Fibroblast of lung (primary cell): ENCODE measurements around the gene CCR3. TPM values are rescaled to one million over a fixed set of nuclear protein-coding genes. Genes with fewer than 3 reads are reported as not detected.

Source experiments
- DNase-seq, 2 donors: peaks; one replicate each; pipeline versions ENCODE4 v3.0.0 to v3.0.0-alpha.2; 2010; ENCODE audit warnings: low read depth in 2 of 2
- H2AFZ ChIP-seq: 2 replicates; pipeline ENCODE4 v1.5.1; 2012; ENCODE audit warnings: low read length, control low read depth, inconsistent platforms
- H3K27ac ChIP-seq: 2 replicates; pipeline ENCODE4 v1.5.1; 2011; ENCODE audit warnings: low read length, control low read depth; ENCODE audit not compliant: insufficient read depth
- H3K27me3 ChIP-seq: 2 replicates; pipeline ENCODE4 v1.5.1; 2011; ENCODE audit warnings: mild to moderate bottlenecking, low read length; ENCODE audit not compliant: control insufficient read depth, insufficient read depth
- H3K36me3 ChIP-seq: 2 replicates; pipeline ENCODE4 v1.5.1; 2011; ENCODE audit warnings: low read length; ENCODE audit not compliant: control insufficient read depth, insufficient read depth
- H3K4me1 ChIP-seq: 2 replicates; pipeline ENCODE4 v1.5.1; 2011; ENCODE audit warnings: low read length; ENCODE audit not compliant: control insufficient read depth, insufficient read depth; ENCODE audit errors: extremely low read depth
- H3K4me2 ChIP-seq: 2 replicates; pipeline ENCODE4 v1.5.1; 2011; ENCODE audit warnings: low read length, control low read depth; ENCODE audit not compliant: insufficient read depth; ENCODE audit errors: extremely low read depth
- H3K4me3 ChIP-seq, 4 experiments: fragments of 200-600 bp in 1 of 4; sonication (generic) in 1 of 4; replicated peaks in 1 of 4; 2 replicates each; pipeline ENCODE4 v1.5.1; 2011 to 2016; ENCODE audit warnings: low read length in 4 of 4, low read depth in 3 of 4, mild to moderate bottlenecking in 3 of 4, control low read depth in 2 of 4, inconsistent platforms in 1 of 4, mixed read lengths in 1 of 4; ENCODE audit not compliant: insufficient read depth in 1 of 4; ENCODE audit errors: control extremely low read depth in 1 of 4
- H3K79me2 ChIP-seq: 2 replicates; pipeline ENCODE4 v1.5.1; 2012; ENCODE audit warnings: mild to moderate bottlenecking, low read length, inconsistent platforms; ENCODE audit not compliant: control insufficient read depth, insufficient read depth
- H3K9ac ChIP-seq: 2 replicates; pipeline ENCODE4 v1.5.1; 2011; ENCODE audit warnings: mild to moderate bottlenecking, low read length, control low read depth; ENCODE audit not compliant: insufficient read depth
- H3K9me3 ChIP-seq: 2 replicates; pipeline ENCODE4 v1.5.1; 2012; ENCODE audit warnings: low read depth, low read length; ENCODE audit not compliant: control insufficient read depth, insufficient read depth
- H4K20me1 ChIP-seq: 2 replicates; pipeline ENCODE4 v1.5.1; 2011; ENCODE audit warnings: low read length; ENCODE audit not compliant: control insufficient read depth, insufficient read depth; ENCODE audit errors: extremely low read depth
- EZH2 ChIP-seq: IDR thresholded peaks from 2 replicates; pipeline ENCODE4 v1.5.1; 2012; ENCODE audit warnings: low read length, control low read depth, mild to moderate bottlenecking; ENCODE audit errors: missing control alignments
- polyA plus RNA-seq, 2 donors: library from polyadenylated mRNA; depleted of rRNA in 1 of 2; stranded (reverse) in 1 of 2; unstranded in 1 of 2; fragments of >200 nt; gene quantifications; 2 replicates each; pipeline ENCODE4 v1.2.1, GENCODE V29; 2011 to 2012; ENCODE audit warnings: missing spikeins in 1 of 2
- total RNA-seq: library from RNA; depleted of rRNA; stranded (reverse); fragments of >200 nt; gene quantifications from 2 replicates; pipeline ENCODE4 v1.2.1, GENCODE V29; 2014
- TF ChIP-seq, protein P1 (sequence below), 2 donors: IDR thresholded peaks in 1 of 2; conservative IDR thresholded peaks in 1 of 2; 1 replicate in 1 of 2; 2 replicates in 1 of 2; pipeline ENCODE4 v1.5.1; 2011 to 2012; ENCODE audit warnings: low read length in 2 of 2, control low read depth in 1 of 2, inconsistent platforms in 1 of 2, low read depth in 1 of 2, mild to moderate bottlenecking in 1 of 2

The CCR3 gene
- total and polyA plus RNA-seq, 2 donors (not counting 1 experiment from before 2014, with no cell fraction given): 0.16 to 0.17 TPM

DNA sequence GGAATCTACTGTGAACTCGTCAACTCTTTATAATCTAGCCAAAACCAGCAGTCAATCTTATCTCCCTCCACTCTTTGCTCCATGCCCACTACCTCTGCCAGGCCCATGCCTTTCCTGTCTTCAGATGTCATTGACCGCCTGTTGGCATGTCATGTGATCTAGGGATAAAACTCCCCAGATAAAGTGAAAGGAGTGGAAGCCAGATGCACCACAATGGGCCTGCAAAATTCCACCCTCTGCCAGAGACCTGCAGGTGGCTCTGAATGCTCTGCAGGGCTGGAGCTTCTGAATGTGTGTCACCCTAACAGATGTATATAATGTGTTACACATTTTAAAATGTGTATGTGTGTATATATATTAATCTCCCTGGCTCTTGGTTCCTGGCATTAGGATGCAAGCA lies 2.3 kb upstream of the CCR3 start:
- Histone ChIP-seq H3K4me2 (no peak overlapping the region), H3K27ac (no peak overlapping the region), H4K20me1 (no peaks in the 10 kb centered on the region), H3K27me3 (no peaks in the 10 kb centered on the region), H2AFZ (no peak overlapping the region), H3K9me3 (no peaks in the 10 kb centered on the region), H3K79me2 (no peaks in the 10 kb centered on the region), H3K36me3 (no peaks in the 10 kb centered on the region), H3K9ac (no peak overlapping the region), H3K4me3 (no peak overlapping the region), H3K4me1 (no peaks in the 10 kb centered on the region)
- no peak for DNase-seq
- no peak for TF ChIP-seq EZH2
- TF ChIP-seq, protein P1, sequence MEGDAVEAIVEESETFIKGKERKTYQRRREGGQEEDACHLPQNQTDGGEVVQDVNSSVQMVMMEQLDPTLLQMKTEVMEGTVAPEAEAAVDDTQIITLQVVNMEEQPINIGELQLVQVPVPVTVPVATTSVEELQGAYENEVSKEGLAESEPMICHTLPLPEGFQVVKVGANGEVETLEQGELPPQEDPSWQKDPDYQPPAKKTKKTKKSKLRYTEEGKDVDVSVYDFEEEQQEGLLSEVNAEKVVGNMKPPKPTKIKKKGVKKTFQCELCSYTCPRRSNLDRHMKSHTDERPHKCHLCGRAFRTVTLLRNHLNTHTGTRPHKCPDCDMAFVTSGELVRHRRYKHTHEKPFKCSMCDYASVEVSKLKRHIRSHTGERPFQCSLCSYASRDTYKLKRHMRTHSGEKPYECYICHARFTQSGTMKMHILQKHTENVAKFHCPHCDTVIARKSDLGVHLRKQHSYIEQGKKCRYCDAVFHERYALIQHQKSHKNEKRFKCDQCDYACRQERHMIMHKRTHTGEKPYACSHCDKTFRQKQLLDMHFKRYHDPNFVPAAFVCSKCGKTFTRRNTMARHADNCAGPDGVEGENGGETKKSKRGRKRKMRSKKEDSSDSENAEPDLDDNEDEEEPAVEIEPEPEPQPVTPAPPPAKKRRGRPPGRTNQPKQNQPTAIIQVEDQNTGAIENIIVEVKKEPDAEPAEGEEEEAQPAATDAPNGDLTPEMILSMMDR (conservative IDR thresholded peaks at IDR 0.05 in 1 of 2, IDR thresholded peaks at IDR 0.05 in 1 of 2; ENCODE audit: low read depth in 1 of 2, low read length in 2 of 2): no peak

DNA sequence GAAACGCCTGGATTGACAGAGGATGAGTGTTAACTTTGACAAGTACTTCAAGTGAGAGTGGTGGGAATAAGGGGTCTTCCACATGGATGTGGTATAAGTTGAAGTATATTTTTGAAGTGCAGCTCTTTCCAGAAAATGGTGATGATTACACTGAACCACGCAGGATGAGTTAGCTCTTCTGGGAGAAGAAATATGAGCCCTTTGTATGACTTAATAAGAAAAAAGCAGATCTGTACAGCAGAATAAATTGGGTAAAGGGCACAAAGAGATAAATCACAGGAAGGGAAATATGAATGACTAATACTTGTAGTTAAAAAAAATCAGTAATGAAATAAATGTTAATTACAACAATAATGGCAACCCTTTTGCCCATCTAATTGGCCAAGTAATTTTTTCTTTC lies 1.3 kb downstream of the CCR3 start:
- no peak overlapping the region for H3K4me3 ChIP-seq
- H4K20me1 ChIP-seq: no peaks in the 10 kb centered on the region
- DNase-seq: peak in 1 of 2 donors; percentile 23
- no peak overlapping the region for H2AFZ ChIP-seq
- H3K9me3 ChIP-seq: no peaks in the 10 kb centered on the region
- no peak overlapping the region for H3K9ac ChIP-seq
- TF ChIP-seq EZH2: no peak
- TF ChIP-seq, protein P1 (conservative IDR thresholded peaks at IDR 0.05 in 1 of 2, IDR thresholded peaks at IDR 0.05 in 1 of 2; ENCODE audit: low read depth in 1 of 2, low read length in 2 of 2): no peak
- no peaks in the 10 kb centered on the region for H3K36me3 ChIP-seq
- no peaks in the 10 kb centered on the region for H3K27me3 ChIP-seq
- no peaks in the 10 kb centered on the region for H3K4me1 ChIP-seq
- no peak overlapping the region for H3K4me2 ChIP-seq
- no peaks in the 10 kb centered on the region for H3K79me2 ChIP-seq
- no peak overlapping the region for H3K27ac ChIP-seq

DNA sequence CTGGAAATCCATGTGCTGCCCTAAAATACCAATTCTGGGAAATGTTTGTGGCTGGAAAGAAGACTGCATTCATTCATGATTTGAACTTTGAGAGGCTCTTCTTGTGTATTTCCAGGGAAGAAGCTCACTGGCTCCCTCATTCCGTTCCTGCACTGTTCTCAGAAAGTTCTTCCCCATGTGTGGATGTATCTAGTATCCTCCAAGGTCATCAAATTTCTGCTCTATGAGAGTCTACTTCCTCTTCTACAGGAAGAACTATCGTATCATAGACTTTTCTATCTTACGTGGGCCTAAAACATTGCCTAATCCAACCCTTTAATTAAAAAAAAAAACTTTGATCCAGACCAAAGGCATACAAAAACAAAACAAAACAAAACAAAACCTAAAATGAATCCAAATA lies 2.9 kb downstream of the CCR3 start:
- H3K27me3 ChIP-seq: no peaks in the 10 kb centered on the region
- H3K4me1 ChIP-seq: no peaks in the 10 kb centered on the region
- no peaks in the 10 kb centered on the region for H3K9me3 ChIP-seq
- H3K4me2 ChIP-seq: no peak overlapping the region
- DNase-seq: no peak
- no peaks in the 10 kb centered on the region for H3K36me3 ChIP-seq
- no peak overlapping the region for H3K27ac ChIP-seq
- no peak overlapping the region for H2AFZ ChIP-seq
- no peak overlapping the region for H3K4me3 ChIP-seq
- H3K9ac ChIP-seq: no peak overlapping the region
- TF ChIP-seq, protein P1 (conservative IDR thresholded peaks at IDR 0.05 in 1 of 2, IDR thresholded peaks at IDR 0.05 in 1 of 2; ENCODE audit: low read depth in 1 of 2, low read length in 2 of 2): no peak
- no peak for TF ChIP-seq EZH2
- no peaks in the 10 kb centered on the region for H3K79me2 ChIP-seq
- H4K20me1 ChIP-seq: no peaks in the 10 kb centered on the region
